Activated T-cell treated with anti-CD3 and anti-CD28 coated beads, Interleukin-2, amount 50 U/mL, for 24 hours (primary cell): ENCODE data around the gene VPS25.

Experiments
- DNase-seq: peaks from one replicate; pipeline ENCODE4 v3.0.0-alpha.2; 2020
- H3K27ac Mint-ChIP-seq: 2 replicates; pipeline ENCODE4 v1.8.0; 2020; ENCODE audit warnings: mild to moderate bottlenecking, mixed read lengths
- H3K27me3 Mint-ChIP-seq: 2 replicates; pipeline ENCODE4 v1.8.0; 2020; ENCODE audit warnings: mixed read lengths
- H3K36me3 Mint-ChIP-seq: 2 replicates; pipeline ENCODE4 v1.8.0; 2020; ENCODE audit warnings: low read depth, mixed read lengths
- H3K4me1 Mint-ChIP-seq: 2 replicates; pipeline ENCODE4 v1.8.0; 2020; ENCODE audit warnings: low read depth, mixed read lengths
- H3K4me3 Mint-ChIP-seq: 2 replicates; pipeline ENCODE4 v1.8.0; 2020; ENCODE audit warnings: mild to moderate bottlenecking, moderate library complexity, mixed read lengths
- H3K9me3 Mint-ChIP-seq: 2 replicates; pipeline ENCODE4 v1.8.0; 2020; ENCODE audit warnings: mixed read lengths

The VPS25 gene

GRCh38 chr17:42780851-42781638 is 7.8 kb downstream of the VPS25 start:
- H3K36me3 Mint-ChIP-seq, result peaks cover 37% of the 10 kb centered on the region
- no peak overlapping the region for H3K27ac Mint-ChIP-seq
- DNase-seq, result peak; percentile 38
- peaks cover 32% of the 10 kb centered on the region for H3K4me1 Mint-ChIP-seq
- no peaks in the 10 kb centered on the region for H3K9me3 Mint-ChIP-seq
- no peak overlapping the region for H3K4me3 Mint-ChIP-seq
- peaks cover 58% of the 10 kb centered on the region for H3K27me3 Mint-ChIP-seq

- Mint-ChIP-seq H3K4me1 (peaks cover 32% of the 10 kb centered on the region), H3K27me3 (peaks cover 65% of the 10 kb centered on the region), H3K36me3 (peaks cover 31% of the 10 kb centered on the region), H3K4me3 (no peak overlapping the region), H3K9me3 (no peaks in the 10 kb centered on the region), H3K27ac (no peak overlapping the region)
- DNase-seq, result no peak
Observed at GRCh38 chr17:42781639-42782165, 8.5 kb downstream of the VPS25 start.

GRCh38 chr17:42782166-42783061 is 9.2 kb downstream of the VPS25 start:
- peaks cover 32% of the 10 kb centered on the region for H3K4me1 Mint-ChIP-seq
- no peak overlapping the region for H3K27ac Mint-ChIP-seq
- no peak overlapping the region for H3K4me3 Mint-ChIP-seq
- H3K27me3 Mint-ChIP-seq, result peaks cover 71% of the 10 kb centered on the region
- H3K9me3 Mint-ChIP-seq, result no peaks in the 10 kb centered on the region
- DNase-seq, result no peak
- peaks cover 25% of the 10 kb centered on the region for H3K36me3 Mint-ChIP-seq

GRCh38 chr17:42783062-42783790 is 10.0 kb downstream of the VPS25 start:
- no peak for DNase-seq
- no peaks in the 10 kb centered on the region for H3K9me3 Mint-ChIP-seq
- peaks cover 17% of the 10 kb centered on the region for H3K36me3 Mint-ChIP-seq
- no peak overlapping the region for H3K4me3 Mint-ChIP-seq
- peaks cover 79% of the 10 kb centered on the region for H3K27me3 Mint-ChIP-seq
- no peak overlapping the region for H3K27ac Mint-ChIP-seq
- H3K4me1 Mint-ChIP-seq, result peaks cover 32% of the 10 kb centered on the region

- no peak overlapping the region for H3K27ac Mint-ChIP-seq
- H3K4me1 Mint-ChIP-seq, result peaks cover 32% of the 10 kb centered on the region
- no peak overlapping the region for H3K4me3 Mint-ChIP-seq
- peaks cover 12% of the 10 kb centered on the region for H3K36me3 Mint-ChIP-seq
- no peaks in the 10 kb centered on the region for H3K9me3 Mint-ChIP-seq
- DNase-seq, result no peak
- H3K27me3 Mint-ChIP-seq, result peaks cover 84% of the 10 kb centered on the region
Observed at GRCh38 chr17:42783791-42784138, 10.5 kb downstream of the VPS25 start.

GRCh38 chr17:42784409-42784808 is 11.2 kb downstream of the VPS25 start:
- H3K27ac Mint-ChIP-seq, result no peak overlapping the region
- no peak overlapping the region for H3K4me3 Mint-ChIP-seq
- H3K27me3 Mint-ChIP-seq, result peaks cover 88% of the 10 kb centered on the region

GRCh38 chr17:42784811-42785592 is 11.8 kb downstream of the VPS25 start:
- Mint-ChIP-seq H3K4me1 (peaks cover 32% of the 10 kb centered on the region), H3K36me3 (no peaks in the 10 kb centered on the region), H3K4me3 (no peak overlapping the region), H3K27me3 (peaks cover 82% of the 10 kb centered on the region), H3K27ac (no peak overlapping the region), H3K9me3 (no peaks in the 10 kb centered on the region)
- no peak for DNase-seq

More at GRCh38 chr17:42784409-42784808, 11.2 kb downstream of the VPS25 start:
- no peaks in the 10 kb centered on the region for H3K9me3 Mint-ChIP-seq
- DNase-seq, result no peak
- peaks cover 32% of the 10 kb centered on the region for H3K4me1 Mint-ChIP-seq
- peaks cover 5% of the 10 kb centered on the region for H3K36me3 Mint-ChIP-seq

GRCh38 chr17:42787266-42787665 is 14.0 kb downstream of the VPS25 start:
- DNase-seq, result no peak
- no peaks in the 10 kb centered on the region for H3K36me3 Mint-ChIP-seq
- H3K4me1 Mint-ChIP-seq, result peaks cover 24% of the 10 kb centered on the region
- H3K27ac Mint-ChIP-seq, result no peak overlapping the region
- H3K9me3 Mint-ChIP-seq, result no peaks in the 10 kb centered on the region
- peaks cover 68% of the 10 kb centered on the region for H3K27me3 Mint-ChIP-seq
- H3K4me3 Mint-ChIP-seq, result no peak overlapping the region

- Mint-ChIP-seq H3K27me3 (peaks cover 22% of the 10 kb centered on the region), H3K36me3 (peaks cover 12% of the 10 kb centered on the region), H3K9me3 (no peaks in the 10 kb centered on the region), H3K4me1 (peaks cover 11% of the 10 kb centered on the region), H3K4me3 (no peak overlapping the region), H3K27ac (no peak overlapping the region)
- DNase-seq, result no peak
Observed at GRCh38 chr17:42791948-42792347, 18.7 kb downstream of the VPS25 start.

GRCh38 chr17:42792545-42792944 is 19.3 kb downstream of the VPS25 start:
- Mint-ChIP-seq H3K27me3 (peaks cover 17% of the 10 kb centered on the region), H3K27ac (no peak overlapping the region), H3K4me3 (no peak overlapping the region), H3K36me3 (peaks cover 12% of the 10 kb centered on the region), H3K4me1 (peaks cover 16% of the 10 kb centered on the region), H3K9me3 (no peaks in the 10 kb centered on the region)
- no peak for DNase-seq

- Mint-ChIP-seq H3K27ac (no peak overlapping the region), H3K4me1 (peaks cover 25% of the 10 kb centered on the region), H3K27me3 (no peaks in the 10 kb centered on the region), H3K4me3 (no peak overlapping the region), H3K36me3 (peaks cover 19% of the 10 kb centered on the region), H3K9me3 (peaks cover 4% of the 10 kb centered on the region)
- no peak for DNase-seq
Observed at GRCh38 chr17:42795061-42795460, 21.8 kb downstream of the VPS25 start.

GRCh38 chr17:42795465-42795864 is 22.2 kb downstream of the VPS25 start:
- Mint-ChIP-seq H3K36me3 (peaks cover 19% of the 10 kb centered on the region), H3K4me1 (peaks cover 25% of the 10 kb centered on the region), H3K27ac (peak overlapping the region; percentile 3), H3K9me3 (peaks cover 4% of the 10 kb centered on the region), H3K27me3 (no peaks in the 10 kb centered on the region), H3K4me3 (no peak overlapping the region)
- no peak for DNase-seq

- Mint-ChIP-seq H3K27me3 (no peaks in the 10 kb centered on the region), H3K27ac (no peak overlapping the region), H3K4me1 (peaks cover 25% of the 10 kb centered on the region), H3K9me3 (peaks cover 4% of the 10 kb centered on the region), H3K4me3 (no peak overlapping the region), H3K36me3 (peaks cover 19% of the 10 kb centered on the region)
- no peak for DNase-seq
Observed at GRCh38 chr17:42796066-42796758, 23.0 kb downstream of the VPS25 start.
